ENCODE data around the gene PPP1R10. TPM values are rescaled to one million over a fixed set of nuclear protein-coding genes. Genes with fewer than 3 reads are reported as not detected.

PPP1R10 gene
- total and polyA plus RNA-seq, 2 experiments from 2014 or later = 23.9 to 32.7 TPM

GRCh38 chr6:30651143-30651542 lies 34.1 kb upstream of the PPP1R10 start:
- Histone ChIP-seq H3K4me3 (no peak overlapping the region), H3K4me2 (ENCODE audit: unreplicated experiment) (no peak overlapping the region), H3K27me3 (replicated peaks; ENCODE audit: insufficient read depth) (no peaks in the 10 kb centered on the region), H3K4me1 (ENCODE audit: insufficient read depth) (0 out of 2 replicates have a peak, but pooled peaks cover 4% of the 10 kb centered on the region), H3K27ac (no peak overlapping the region), H3K9ac (no peak overlapping the region), H3K9me3 (ENCODE audit: low read depth) (no peaks in the 10 kb centered on the region), H3K79me2 (ENCODE audit: insufficient read depth) (peaks cover 37% of the 10 kb centered on the region), H2AFZ (no peak overlapping the region), H4K20me1 (ENCODE audit: insufficient read depth) (no peaks in the 10 kb centered on the region), H3K9me2 (ENCODE audit: insufficient read depth) (no peaks in the 10 kb centered on the region), H3K36me3 (ENCODE audit: low read depth) (peaks cover 14% of the 10 kb centered on the region; the same call in 1 of the 2 replicates), H3F3A (ENCODE audit: insufficient read depth) (peaks cover 4% of the 10 kb centered on the region; the same call in 1 of the 2 replicates)
- TF ChIP-seq EZH2phosphoT487 (IDR thresholded peaks at IDR 0.05; ENCODE audit: insufficient read depth, low read depth) = no peak
- no peak for TF ChIP-seq EZH2 (IDR thresholded peaks at IDR 0.05; ENCODE audit: insufficient read depth, poor library complexity, severe bottlenecking)
- in situ Hi-C loops (cut with MboI) = no loop called here
- WGBS, 2 experiments (ENCODE audit: low coverage in 1 of 2, low lambda C conversion rate in 2 of 2, missing lambda C conversion rate in 2 of 2) = 90 to 91% methylated on average over 12 of the region's 12 CpGs
- DNase-seq = no peak

GRCh38 chr6:30647242-30648116 lies 30.4 kb upstream of the PPP1R10 start:
- Histone ChIP-seq H3F3A (ENCODE audit: insufficient read depth) (peaks cover 4% of the 10 kb centered on the region; the same call in 1 of the 2 replicates), H4K20me1 (ENCODE audit: insufficient read depth) (no peaks in the 10 kb centered on the region), H3K4me2 (ENCODE audit: unreplicated experiment) (peak overlapping the region; percentile 86), H3K79me2 (ENCODE audit: insufficient read depth) (peaks cover 47% of the 10 kb centered on the region), H3K9ac (peak overlapping the region; percentile 78), H3K27ac (peak overlapping the region; percentile 36), H3K27me3 (replicated peaks; ENCODE audit: insufficient read depth) (no peaks in the 10 kb centered on the region), H3K4me1 (ENCODE audit: insufficient read depth) (0 out of 2 replicates have a peak, but pooled peaks cover 4% of the 10 kb centered on the region), H3K9me3 (ENCODE audit: low read depth) (no peaks in the 10 kb centered on the region), H3K4me3 (peak overlapping the region; percentile 79), H3K36me3 (ENCODE audit: low read depth) (0 out of 2 replicates have a peak, but pooled peaks cover 6% of the 10 kb centered on the region), H3K9me2 (ENCODE audit: insufficient read depth) (no peaks in the 10 kb centered on the region), H2AFZ (peak overlapping the region; percentile 82)
- in situ Hi-C loops (cut with MboI) = no loop called here
- TF ChIP-seq EZH2 (IDR thresholded peaks at IDR 0.05; ENCODE audit: insufficient read depth, poor library complexity, severe bottlenecking) = no peak
- TF ChIP-seq EZH2phosphoT487 (IDR thresholded peaks at IDR 0.05; ENCODE audit: insufficient read depth, low read depth) = no peak
- DNase-seq = peak; percentile 87
- 1 to 2% methylated on average over 55 to 66 of the region's 78 CpGs for WGBS, 2 experiments (ENCODE audit: low coverage in 1 of 2, low lambda C conversion rate in 2 of 2, missing lambda C conversion rate in 2 of 2)

GRCh38 chr6:30646450-30647241 lies 29.6 kb upstream of the PPP1R10 start, which contains the start of gene C6orf136:
C6orf136 (plus strand) TSS chr6:30647133; CDS start chr6:30647232, 99 bp downstream.
- H3K4me1 ChIP-seq (ENCODE audit: insufficient read depth) = 0 out of 2 replicates have a peak, but pooled peaks cover 4% of the 10 kb centered on the region
- peak within 1 kb of the TSS; percentile 36 for H3K27ac ChIP-seq
- no peaks in the 10 kb centered on the region for H3K9me3 ChIP-seq (ENCODE audit: low read depth)
- peaks cover 47% of the 10 kb centered on the region for H3K79me2 ChIP-seq (ENCODE audit: insufficient read depth)
- H3K36me3 ChIP-seq (ENCODE audit: low read depth) = 0 out of 2 replicates have a peak, but pooled peaks cover 2% of the 10 kb centered on the region
- 14 to 24% methylated on average over 16 to 37 of the region's 37 CpGs for WGBS, 2 experiments (ENCODE audit: low coverage in 1 of 2, low lambda C conversion rate in 2 of 2, missing lambda C conversion rate in 2 of 2)
- no peaks in the 10 kb centered on the region for H3K9me2 ChIP-seq (ENCODE audit: insufficient read depth)
- DNase-seq = peak; percentile 96
- in situ Hi-C loops (cut with MboI) = no loop called here
- no peaks in the 10 kb centered on the region for H3K27me3 ChIP-seq (replicated peaks; ENCODE audit: insufficient read depth)
- no peak for TF ChIP-seq EZH2phosphoT487 (IDR thresholded peaks at IDR 0.05; ENCODE audit: insufficient read depth, low read depth)
- TF ChIP-seq EZH2 (IDR thresholded peaks at IDR 0.05; ENCODE audit: insufficient read depth, poor library complexity, severe bottlenecking) = no peak
- H3F3A ChIP-seq (ENCODE audit: insufficient read depth) = peaks cover 4% of the 10 kb centered on the region; the same call in 1 of the 2 replicates
- peak within 1 kb of the TSS; percentile 86 for H3K4me2 ChIP-seq (ENCODE audit: unreplicated experiment)
- peak within 1 kb of the TSS; percentile 78 for H3K9ac ChIP-seq
- peak within 1 kb of the TSS; percentile 82 for H2AFZ ChIP-seq
- H4K20me1 ChIP-seq (ENCODE audit: insufficient read depth) = no peaks in the 10 kb centered on the region
- peak within 1 kb of the TSS; percentile 79 for H3K4me3 ChIP-seq

GRCh38 chr6:30645989-30646388 lies 28.9 kb upstream of the PPP1R10 start:
- peak overlapping the region; percentile 78 for H3K9ac ChIP-seq
- 0 out of 2 replicates have a peak, but pooled peaks cover 4% of the 10 kb centered on the region for H3K4me1 ChIP-seq (ENCODE audit: insufficient read depth)
- no peaks in the 10 kb centered on the region for H3K9me3 ChIP-seq (ENCODE audit: low read depth)
- DNase-seq = no peak
- H3K27ac ChIP-seq = no peak overlapping the region
- peaks cover 47% of the 10 kb centered on the region for H3K79me2 ChIP-seq (ENCODE audit: insufficient read depth)
- no peak overlapping the region for H3K4me2 ChIP-seq (ENCODE audit: unreplicated experiment)
- no peak overlapping the region for H3K4me3 ChIP-seq
- no peak for TF ChIP-seq EZH2phosphoT487 (IDR thresholded peaks at IDR 0.05; ENCODE audit: insufficient read depth, low read depth)
- no peak for TF ChIP-seq EZH2 (IDR thresholded peaks at IDR 0.05; ENCODE audit: insufficient read depth, poor library complexity, severe bottlenecking)
- no peaks in the 10 kb centered on the region for H3K9me2 ChIP-seq (ENCODE audit: insufficient read depth)
- H4K20me1 ChIP-seq (ENCODE audit: insufficient read depth) = no peaks in the 10 kb centered on the region
- in situ Hi-C loops (cut with MboI) = no loop called here
- 46 to 58% methylated on average over 1 of the region's 1 CpG for WGBS, 2 experiments (ENCODE audit: low coverage in 1 of 2, low lambda C conversion rate in 2 of 2, missing lambda C conversion rate in 2 of 2)
- no peaks in the 10 kb centered on the region for H3K27me3 ChIP-seq (replicated peaks; ENCODE audit: insufficient read depth)
- H2AFZ ChIP-seq = no peak overlapping the region
- H3F3A ChIP-seq (ENCODE audit: insufficient read depth) = peaks cover 4% of the 10 kb centered on the region; the same call in 1 of the 2 replicates
- H3K36me3 ChIP-seq (ENCODE audit: low read depth) = no peaks in the 10 kb centered on the region; the same call in 1 of the 2 replicates
